ENCODE measurements around the gene DPYD. TPM values are rescaled to one million over a fixed set of nuclear protein-coding genes. Genes with fewer than 3 reads are reported as not detected.

DPYD gene
- total and polyA plus RNA-seq, 10 of the 15 experiments (the other 5 are each of a cell fraction or from before 2014, with no cell fraction given) = 5.7 to 23.8 (median 10.2) TPM

DNA sequence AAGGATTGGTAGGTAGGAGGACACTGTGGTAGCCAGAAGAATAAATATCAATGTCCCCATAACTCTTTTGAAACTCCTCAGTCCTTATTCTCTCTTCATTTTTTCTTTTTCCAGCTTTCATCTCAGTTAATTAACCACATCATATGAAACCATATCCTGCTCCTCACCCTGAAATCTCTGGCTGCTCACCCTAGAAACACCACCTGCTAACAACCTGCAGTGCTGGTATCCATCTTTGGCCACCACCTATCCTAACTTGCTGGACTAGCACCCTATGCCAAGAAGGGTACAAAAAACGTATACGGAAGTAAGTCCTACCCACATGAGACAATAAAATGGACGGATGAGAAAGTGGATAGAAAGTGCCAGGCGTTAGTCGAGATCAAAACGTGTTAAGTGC is 13.7 kb upstream of the DPYD start (continued):
- TF ChIP-seq MYC (IDR thresholded peaks at IDR 0.05; ENCODE audit: insufficient read depth, insufficient read length, insufficient replicate concordance, low read length, severe bottlenecking) = no peak
- TF ChIP-seq ASH2L (IDR thresholded peaks at IDR 0.05; ENCODE audit: borderline replicate concordance, low read depth) = no peak
- TF ChIP-seq CEBPB (IDR thresholded peaks at IDR 0.05; ENCODE audit: borderline replicate concordance in 1 of 2, low read depth in 2 of 2, low read length in 2 of 2) = no peak
- TF ChIP-seq, protein P1, sequence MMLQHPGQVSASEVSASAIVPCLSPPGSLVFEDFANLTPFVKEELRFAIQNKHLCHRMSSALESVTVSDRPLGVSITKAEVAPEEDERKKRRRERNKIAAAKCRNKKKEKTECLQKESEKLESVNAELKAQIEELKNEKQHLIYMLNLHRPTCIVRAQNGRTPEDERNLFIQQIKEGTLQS (IDR thresholded peaks at IDR 0.05; ENCODE audit: borderline replicate concordance, extremely low read depth, low read depth, low read length) = no peak

DNA sequence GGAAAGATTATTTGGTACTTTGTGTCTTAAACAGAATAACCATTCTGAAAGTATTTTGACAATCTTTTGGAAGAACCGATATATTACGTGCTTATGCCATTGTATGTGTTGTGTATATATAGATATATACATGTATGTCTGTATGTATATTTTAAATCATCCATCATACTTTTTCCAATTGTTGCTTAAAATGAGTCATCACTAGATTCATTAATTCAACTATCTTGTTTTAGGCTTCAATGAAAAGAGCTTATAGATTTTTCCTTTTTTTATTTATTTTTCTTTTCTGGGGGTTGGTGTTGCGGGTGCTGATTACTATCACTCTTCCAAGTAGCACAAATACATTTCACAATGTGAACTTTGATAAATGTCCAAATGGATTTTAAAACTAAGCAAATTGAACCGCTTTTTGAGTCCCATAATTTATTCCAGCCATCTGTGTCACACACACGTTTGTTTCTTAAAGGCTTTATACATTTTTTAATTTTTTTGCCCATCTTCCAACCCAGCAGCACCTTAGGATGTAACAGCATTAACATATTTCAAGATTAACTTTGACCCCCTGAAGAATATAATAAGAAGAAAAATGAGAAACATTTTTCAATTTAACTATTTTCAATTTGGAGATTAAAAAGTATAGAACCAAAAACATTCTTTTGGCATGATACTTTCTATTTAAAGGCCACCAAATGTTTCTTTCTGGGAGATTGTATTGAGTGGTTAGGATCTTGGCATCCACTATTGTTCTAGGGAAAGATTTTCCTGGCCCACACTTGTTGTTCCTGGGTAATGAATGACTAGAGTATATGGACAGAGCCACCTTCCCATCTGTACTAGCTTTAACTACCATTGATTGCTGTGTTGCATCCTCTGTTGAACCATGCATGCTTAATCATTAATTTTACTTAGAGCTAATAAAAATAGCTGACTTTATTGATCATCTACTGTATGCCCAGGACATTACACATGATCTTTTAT is 9.3 kb upstream of the DPYD start:
- 45% methylated on average over 5 of the region's 5 CpGs for WGBS (ENCODE audit: insufficient coverage, insufficient replicate concordance, low lambda C conversion rate, missing lambda C conversion rate)
- DNase-seq (ENCODE audit: low read depth, low spot score) = no peak
- H3K36me3 ChIP-seq (ENCODE audit: control insufficient read depth in 2 of 2, insufficient read depth in 2 of 2, low read length in 1 of 2) = no peaks in the 10 kb centered on the region
- TF ChIP-seq ZNF274 (IDR thresholded peaks at IDR 0.05; ENCODE audit: insufficient read depth, insufficient read length) (no peak), STAT1 (conservative IDR thresholded peaks at IDR 0.05) (no peak), RAD51 (IDR thresholded peaks at IDR 0.05) (no peak), RCOR1 (conservative IDR thresholded peaks at IDR 0.05; ENCODE audit: low read depth, low read length) (no peak), SREBF1 (IDR thresholded peaks at IDR 0.05; ENCODE audit: low read length) (no peak), TCF3 (IDR thresholded peaks at IDR 0.05; ENCODE audit: borderline replicate concordance, insufficient read depth, low read depth, low read length) (no peak), MTA3 (IDR thresholded peaks at IDR 0.05; ENCODE audit: borderline replicate concordance, low read length) (no peak), TCF7 (IDR thresholded peaks at IDR 0.05; ENCODE audit: borderline replicate concordance) (no peak), TBL1XR1 (IDR thresholded peaks at IDR 0.05; ENCODE audit: low read depth, low read length) (no peak), BACH1 (IDR thresholded peaks at IDR 0.05; ENCODE audit: borderline replicate concordance) (no peak), YBX1 (IDR thresholded peaks at IDR 0.05) (no peak)
- TF ChIP-seq, protein P2, sequence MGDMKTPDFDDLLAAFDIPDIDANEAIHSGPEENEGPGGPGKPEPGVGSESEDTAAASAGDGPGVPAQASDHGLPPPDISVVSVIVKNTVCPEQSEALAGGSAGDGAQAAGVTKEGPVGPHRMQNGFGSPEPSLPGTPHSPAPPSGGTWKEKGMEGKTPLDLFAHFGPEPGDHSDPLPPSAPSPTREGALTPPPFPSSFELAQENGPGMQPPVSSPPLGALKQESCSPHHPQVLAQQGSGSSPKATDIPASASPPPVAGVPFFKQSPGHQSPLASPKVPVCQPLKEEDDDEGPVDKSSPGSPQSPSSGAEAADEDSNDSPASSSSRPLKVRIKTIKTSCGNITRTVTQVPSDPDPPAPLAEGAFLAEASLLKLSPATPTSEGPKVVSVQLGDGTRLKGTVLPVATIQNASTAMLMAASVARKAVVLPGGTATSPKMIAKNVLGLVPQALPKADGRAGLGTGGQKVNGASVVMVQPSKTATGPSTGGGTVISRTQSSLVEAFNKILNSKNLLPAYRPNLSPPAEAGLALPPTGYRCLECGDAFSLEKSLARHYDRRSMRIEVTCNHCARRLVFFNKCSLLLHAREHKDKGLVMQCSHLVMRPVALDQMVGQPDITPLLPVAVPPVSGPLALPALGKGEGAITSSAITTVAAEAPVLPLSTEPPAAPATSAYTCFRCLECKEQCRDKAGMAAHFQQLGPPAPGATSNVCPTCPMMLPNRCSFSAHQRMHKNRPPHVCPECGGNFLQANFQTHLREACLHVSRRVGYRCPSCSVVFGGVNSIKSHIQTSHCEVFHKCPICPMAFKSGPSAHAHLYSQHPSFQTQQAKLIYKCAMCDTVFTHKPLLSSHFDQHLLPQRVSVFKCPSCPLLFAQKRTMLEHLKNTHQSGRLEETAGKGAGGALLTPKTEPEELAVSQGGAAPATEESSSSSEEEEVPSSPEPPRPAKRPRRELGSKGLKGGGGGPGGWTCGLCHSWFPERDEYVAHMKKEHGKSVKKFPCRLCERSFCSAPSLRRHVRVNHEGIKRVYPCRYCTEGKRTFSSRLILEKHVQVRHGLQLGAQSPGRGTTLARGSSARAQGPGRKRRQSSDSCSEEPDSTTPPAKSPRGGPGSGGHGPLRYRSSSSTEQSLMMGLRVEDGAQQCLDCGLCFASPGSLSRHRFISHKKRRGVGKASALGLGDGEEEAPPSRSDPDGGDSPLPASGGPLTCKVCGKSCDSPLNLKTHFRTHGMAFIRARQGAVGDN (IDR thresholded peaks at IDR 0.05) = no peak
- in situ Hi-C loops (cut with MboI) (no loop called here), intact Hi-C loops (cut with micrococcal nuclease; ENCODE audit: unreplicated experiment) (no loop called here)
- H3K9ac ChIP-seq (ENCODE audit: control insufficient read depth, insufficient read depth, low read length) = no peak overlapping the region
- no peaks in the 10 kb centered on the region for H3K9me3 ChIP-seq (replicated peaks; ENCODE audit: control insufficient read depth, insufficient read depth, low read length)
- SMC1A ChIA-PET (ENCODE audit: uncharacterized antibody, unreplicated experiment) = interaction anchor here (1.6 kb wide), 1 partner anchor 13 kb away, joined by 3 read pairs; no protein-coding TSS in a partner anchor
- H3K27ac ChIP-seq (ENCODE audit: control insufficient read depth, insufficient read depth) = no peak overlapping the region
- no peaks in the 10 kb centered on the region for H4K20me1 ChIP-seq (ENCODE audit: control insufficient read depth, insufficient read depth)
- FAIRE-seq = no peak
- POLR2A ChIA-PET = no interaction called here
- H3K4me3 ChIP-seq = no peak overlapping the region
- no peaks in the 10 kb centered on the region for H3K4me1 ChIP-seq (ENCODE audit: control insufficient read depth, insufficient read depth, low read length)
- no peak overlapping the region for H2AFZ ChIP-seq (ENCODE audit: control insufficient read depth, low read depth, low read length)
- no TSS peak for BruUV-seq (replicated peaks)
- CTCF ChIA-PET = no interaction called here
- no peak for ATAC-seq
- no peaks in the 10 kb centered on the region for H3K27me3 ChIP-seq (replicated peaks in 1 of 2; ENCODE audit: control insufficient read depth in 2 of 2, insufficient read depth in 2 of 2, low read length in 1 of 2)
- H3K79me2 ChIP-seq (ENCODE audit: control insufficient read depth, insufficient read depth, low read length) = no peaks in the 10 kb centered on the region
- RAD21 ChIA-PET (ENCODE audit: unreplicated experiment) = interaction anchor here (1.2 kb wide), 1 partner anchor 149 kb away, joined by 4 read pairs; no protein-coding TSS in a partner anchor
- no peak overlapping the region for H3K4me2 ChIP-seq (ENCODE audit: control insufficient read depth, insufficient read depth)

Data from GM12878 (cell line).